Astrocyte (in vitro differentiated cells and primary cell): ENCODE measurements around the gene MATCAP1. TPM values are rescaled to one million over a fixed set of nuclear protein-coding genes. Genes with fewer than 3 reads are reported as not detected.
A peak's percentile ranks its signal among the peaks of the same experiment; 100 is the strongest.

Experiments used
- DNase-seq: peaks from one replicate; pipeline ENCODE4 v3.0.0-alpha.2; 2010; ENCODE audit warnings: low read depth
- FAIRE-seq: peaks from 2 replicates; lab custom pipeline; 2011; peaks lifted over from hg19 to GRCh38; lab: Jason Lieb, UNC
- H2AFZ ChIP-seq: 2 replicates; pipeline ENCODE4 v1.6.0; 2012; ENCODE audit warnings: low read depth, low read length, inconsistent platforms
- H3K27ac ChIP-seq: 2 replicates; pipeline ENCODE4 v1.5.1; 2011; ENCODE audit warnings: low read depth, low read length, inconsistent platforms
- H3K27me3 ChIP-seq: 2 replicates; pipeline ENCODE4 v1.6.0; 2011; ENCODE audit warnings: low read length, inconsistent platforms; ENCODE audit not compliant: insufficient read depth
- H3K36me3 ChIP-seq: 2 replicates; pipeline ENCODE4 v1.5.1; 2011; ENCODE audit warnings: low read length, inconsistent platforms; ENCODE audit not compliant: insufficient read depth
- H3K4me1 ChIP-seq: 2 replicates; pipeline ENCODE4 v1.5.1; 2011; ENCODE audit warnings: low read length, inconsistent platforms; ENCODE audit not compliant: insufficient read depth
- H3K4me2 ChIP-seq: 2 replicates; pipeline ENCODE4 v1.6.0; 2012; ENCODE audit warnings: low read length, inconsistent platforms
- H3K4me3 ChIP-seq: 2 replicates; pipeline ENCODE4 v1.5.1; 2011; ENCODE audit warnings: low read depth, mild to moderate bottlenecking, low read length, inconsistent platforms; ENCODE audit not compliant: insufficient read depth
- H3K79me2 ChIP-seq: 2 replicates; pipeline ENCODE4 v1.6.0; 2012; ENCODE audit warnings: mild to moderate bottlenecking, low read length, inconsistent platforms; ENCODE audit not compliant: insufficient read depth
- H3K9ac ChIP-seq: 2 replicates; pipeline ENCODE4 v1.6.0; 2012; ENCODE audit warnings: mild to moderate bottlenecking, low read length, inconsistent platforms
- H3K9me3 ChIP-seq: 2 replicates; pipeline ENCODE4 v1.5.1; 2012; ENCODE audit warnings: low read depth, mild to moderate bottlenecking, low read length, inconsistent platforms; ENCODE audit not compliant: insufficient read depth
- H4K20me1 ChIP-seq: 2 replicates; pipeline ENCODE4 v1.6.0; 2012; ENCODE audit warnings: low read length, inconsistent platforms; ENCODE audit not compliant: insufficient read depth
- H3K27ac Mint-ChIP-seq: one replicate; pipeline ENCODE4 v1.8.0; 2021; ENCODE audit warnings: mild to moderate bottlenecking, mixed read lengths; ENCODE audit not compliant: unreplicated experiment
- H3K27me3 Mint-ChIP-seq: one replicate; pipeline ENCODE4 v1.8.0; 2021; ENCODE audit warnings: low read depth, mixed read lengths; ENCODE audit not compliant: unreplicated experiment
- H3K36me3 Mint-ChIP-seq: one replicate; pipeline ENCODE4 v1.8.0; 2021; ENCODE audit warnings: low read depth, mixed read lengths; ENCODE audit not compliant: unreplicated experiment
- H3K4me1 Mint-ChIP-seq: one replicate; pipeline ENCODE4 v1.8.0; 2021; ENCODE audit warnings: low read depth, mixed read lengths; ENCODE audit not compliant: unreplicated experiment
- H3K4me3 Mint-ChIP-seq: one replicate; pipeline ENCODE4 v1.8.0; 2021; ENCODE audit warnings: mild to moderate bottlenecking, moderate library complexity, mixed read lengths; ENCODE audit not compliant: unreplicated experiment
- H3K9me3 Mint-ChIP-seq: one replicate; pipeline ENCODE4 v1.8.0; 2021; ENCODE audit warnings: mild to moderate bottlenecking, mixed read lengths; ENCODE audit not compliant: unreplicated experiment
- CTCF ChIP-seq: IDR thresholded peaks from 2 replicates; pipeline ENCODE4 v1.5.1; 2011; ENCODE audit warnings: low read depth, mild to moderate bottlenecking, inconsistent platforms, low read length, moderate library complexity; ENCODE audit not compliant: insufficient read depth
- EZH2 ChIP-seq: IDR thresholded peaks from 2 replicates; pipeline ENCODE4 v1.6.1; 2012; ENCODE audit warnings: mild to moderate bottlenecking, low read length, inconsistent platforms; ENCODE audit not compliant: insufficient read depth
- total RNA-seq: library from RNA; stranded (reverse); gene quantifications from 2 replicates; pipeline ENCODE4 v1.2.1, GENCODE V29; 2021

MATCAP1 gene
- total RNA-seq, 1 donor from 2014 or later = 26.1 TPM

GRCh38 chr16:67201411-67202345 lies 17.9 kb upstream of the MATCAP1 start:
- no peaks in the 10 kb centered on the region for H3K27me3 Mint-ChIP-seq
- Histone ChIP-seq H3K27ac (no peak overlapping the region), H3K4me1 (no peaks in the 10 kb centered on the region), H3K27me3 (no peaks in the 10 kb centered on the region), H4K20me1 (peaks cover 25% of the 10 kb centered on the region), H3K4me3 (no peak overlapping the region), H3K36me3 (peaks cover 7% of the 10 kb centered on the region), H3K79me2 (peaks cover 3% of the 10 kb centered on the region), H3K9me3 (no peaks in the 10 kb centered on the region), H3K9ac (no peak overlapping the region), H3K4me2 (no peak overlapping the region), H2AFZ (no peak overlapping the region)
- H3K4me3 Mint-ChIP-seq = no peak overlapping the region
- H3K4me1 Mint-ChIP-seq = peaks cover 2% of the 10 kb centered on the region
- FAIRE-seq (no peak), DNase-seq (no peak)
- H3K27ac Mint-ChIP-seq = no peak overlapping the region
- TF ChIP-seq CTCF (no peak), EZH2 (no peak)
- H3K9me3 Mint-ChIP-seq = no peaks in the 10 kb centered on the region
- peaks cover 5% of the 10 kb centered on the region for H3K36me3 Mint-ChIP-seq

DNA sequence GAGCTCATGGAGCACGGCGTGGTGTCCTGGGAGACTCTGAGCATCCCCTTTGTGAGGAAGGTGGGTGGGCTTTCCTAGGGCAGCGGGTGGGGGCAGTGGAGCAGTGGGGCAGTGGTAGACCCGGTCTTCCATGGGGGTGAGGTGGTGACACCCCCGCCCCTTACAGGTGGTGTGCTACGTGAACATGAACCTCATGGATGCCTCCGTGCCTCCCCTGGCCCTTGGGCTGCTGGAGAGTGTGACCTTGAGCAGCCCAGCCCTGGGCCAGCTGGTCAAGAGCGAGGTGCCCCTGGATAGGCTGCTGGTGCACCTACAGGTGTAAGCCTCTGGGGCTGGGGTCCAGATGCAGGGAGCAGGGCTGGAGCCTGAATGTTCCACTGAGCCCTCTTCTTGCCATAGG lies 16.7 kb upstream of the MATCAP1 start:
- no peaks in the 10 kb centered on the region for H3K9me3 ChIP-seq
- no peak overlapping the region for H3K9ac ChIP-seq
- H3K4me2 ChIP-seq = no peak overlapping the region
- peaks cover 19% of the 10 kb centered on the region for H3K36me3 ChIP-seq
- H3K27me3 ChIP-seq = no peaks in the 10 kb centered on the region
- no peak overlapping the region for H3K27ac ChIP-seq
- no peak overlapping the region for H3K27ac Mint-ChIP-seq
- H3K4me1 ChIP-seq = no peaks in the 10 kb centered on the region
- no peaks in the 10 kb centered on the region for H3K27me3 Mint-ChIP-seq
- peaks cover 6% of the 10 kb centered on the region for H3K79me2 ChIP-seq
- TF ChIP-seq CTCF (no peak), EZH2 (no peak)
- peaks cover 35% of the 10 kb centered on the region for H4K20me1 ChIP-seq
- peaks cover 3% of the 10 kb centered on the region for H3K4me1 Mint-ChIP-seq
- H2AFZ ChIP-seq = no peak overlapping the region
- H3K36me3 Mint-ChIP-seq = peaks cover 8% of the 10 kb centered on the region
- DNase-seq = no peak
- no peaks in the 10 kb centered on the region for H3K9me3 Mint-ChIP-seq
- no peak for FAIRE-seq
- no peak overlapping the region for H3K4me3 ChIP-seq
- H3K4me3 Mint-ChIP-seq = no peak overlapping the region

DNA sequence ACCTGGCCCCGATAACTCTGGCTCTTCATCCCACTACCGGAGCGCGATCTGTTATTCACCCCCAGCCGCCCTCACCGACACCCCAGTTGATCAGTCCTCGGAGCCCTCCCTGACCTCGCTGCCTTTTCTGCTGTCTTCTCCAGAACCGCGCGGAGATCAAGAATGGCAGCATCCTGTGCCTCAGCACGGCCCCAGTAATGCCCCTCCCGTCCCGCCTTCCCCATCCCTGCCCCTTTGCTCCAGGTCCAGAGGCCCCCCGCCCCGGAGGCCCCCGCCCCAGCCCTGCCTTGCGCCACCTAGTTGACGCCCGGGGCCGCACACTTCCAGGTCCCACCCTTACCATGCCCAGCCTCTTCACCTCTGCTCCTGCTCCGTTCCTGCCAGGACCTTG lies 16.0 kb upstream of the MATCAP1 start:
- Histone ChIP-seq H3K4me2 (no peak overlapping the region), H2AFZ (no peak overlapping the region), H3K4me3 (no peak overlapping the region), H3K9me3 (no peaks in the 10 kb centered on the region), H3K27ac (no peak overlapping the region), H3K9ac (no peak overlapping the region), H3K36me3 (peaks cover 25% of the 10 kb centered on the region), H3K27me3 (no peaks in the 10 kb centered on the region), H3K4me1 (no peaks in the 10 kb centered on the region), H4K20me1 (peaks cover 41% of the 10 kb centered on the region), H3K79me2 (peaks cover 12% of the 10 kb centered on the region)
- peaks cover 3% of the 10 kb centered on the region for H3K4me1 Mint-ChIP-seq
- no peaks in the 10 kb centered on the region for H3K27me3 Mint-ChIP-seq
- H3K27ac Mint-ChIP-seq = no peak overlapping the region
- FAIRE-seq (no peak), DNase-seq (no peak)
- no peaks in the 10 kb centered on the region for H3K9me3 Mint-ChIP-seq
- TF ChIP-seq CTCF (no peak), EZH2 (no peak)
- H3K4me3 Mint-ChIP-seq = peak overlapping the region; percentile 42
- peaks cover 14% of the 10 kb centered on the region for H3K36me3 Mint-ChIP-seq
